GM18870 (cell line): Measurements from ENCODE around the gene BHLHE23.
A peak's percentile ranks its signal among the peaks of the same experiment; 100 is the strongest.

ENCODE experiments used
- ATAC-seq: cut with Tn5 transposase; IDR thresholded peaks from one replicate; pipeline ENCODE4 v1.9.1; 2021; ENCODE audit warnings: moderate library complexity; ENCODE audit not compliant: unreplicated experiment

The BHLHE23 gene

GRCh38 chr20:62993856-62994494 is 12.8 kb downstream of the BHLHE23 start:
- no peak for ATAC-seq

GRCh38 chr20:62991863-62992262 is 14.9 kb downstream of the BHLHE23 start:
- ATAC-seq, result no peak

DNA sequence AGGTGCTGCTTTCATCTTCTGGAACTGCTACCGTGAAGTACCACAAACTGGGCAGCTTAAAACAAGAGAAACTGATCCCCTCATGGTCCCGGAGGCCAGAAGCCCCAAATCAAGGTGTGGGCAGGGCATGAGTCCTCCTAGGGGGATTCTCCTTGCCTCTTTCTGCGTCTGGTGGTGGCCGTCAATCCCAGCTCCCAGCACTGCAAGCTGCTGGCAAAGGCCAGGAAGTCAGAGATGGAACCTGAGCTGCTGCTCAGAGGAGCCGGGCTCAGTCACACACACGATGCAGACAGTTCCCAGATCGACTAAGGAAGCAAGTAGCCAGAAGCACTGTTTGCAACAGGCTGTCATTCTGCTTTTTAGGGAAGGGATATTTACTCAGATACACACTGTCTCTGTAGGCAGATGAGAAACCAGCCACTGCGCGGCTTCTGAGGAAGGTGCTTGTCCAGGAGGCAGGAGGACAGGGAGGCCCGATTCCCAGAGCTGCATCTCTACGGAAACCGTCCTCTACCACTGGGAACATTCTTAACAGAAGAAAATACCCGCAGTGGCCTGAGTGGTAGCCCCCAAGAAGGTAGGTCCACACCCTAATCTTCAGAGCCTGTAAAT is 15.5 kb downstream of the BHLHE23 start:
- no peak for ATAC-seq

- no peak for ATAC-seq
These were observed 16.4 kb downstream of the BHLHE23 start for GRCh38 chr20:62990306-62990825.

GRCh38 chr20:62989201-62989601 is 17.6 kb downstream of the BHLHE23 start:
- no peak for ATAC-seq

GRCh38 chr20:62987114-62987513 is 19.6 kb downstream of the BHLHE23 start:
- ATAC-seq, result no peak

DNA sequence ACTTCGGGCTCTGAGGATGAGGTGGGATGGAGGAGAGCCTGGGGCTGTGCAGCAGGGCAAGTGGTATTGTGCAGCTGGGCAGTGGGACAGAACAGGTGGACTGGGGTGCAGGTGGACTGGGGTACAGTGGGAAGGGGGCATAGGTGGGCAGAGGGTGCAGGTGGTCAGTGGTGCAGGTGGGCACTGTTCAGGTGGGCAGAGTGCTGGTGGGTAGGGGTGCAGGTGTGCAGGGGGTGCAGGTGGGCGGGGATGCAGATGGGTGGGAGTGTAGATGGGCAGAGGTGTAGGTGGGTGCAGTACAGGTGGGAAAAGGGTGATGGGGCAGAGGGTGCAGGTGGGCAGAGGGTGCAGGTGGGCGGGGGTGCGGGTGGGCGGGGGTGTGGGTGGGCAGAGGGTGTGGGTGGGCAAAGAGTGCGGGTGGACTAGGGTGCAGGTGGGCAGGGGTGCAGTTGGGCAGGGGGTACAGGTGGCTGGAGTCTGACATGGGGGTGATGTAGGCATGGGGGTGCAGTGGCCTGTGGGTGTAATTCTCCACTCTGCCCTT is 20.4 kb downstream of the BHLHE23 start:
- ATAC-seq, result no peak

DNA sequence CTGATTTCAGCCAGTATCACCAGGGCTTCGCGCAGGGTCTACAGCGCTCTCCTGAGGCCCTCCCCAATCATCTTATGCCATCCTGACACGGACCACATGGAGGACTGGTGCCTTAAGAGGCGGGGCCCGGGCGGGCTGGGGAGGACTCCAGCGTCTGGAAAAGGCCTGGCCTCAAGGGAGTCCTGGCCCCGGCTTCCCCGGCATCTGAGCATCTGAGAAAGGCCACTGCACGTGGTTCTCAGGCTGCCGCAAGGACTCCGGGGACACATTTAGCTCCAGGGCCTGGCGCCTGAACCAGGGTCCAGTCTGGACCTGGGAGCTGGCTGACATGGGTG is 21.4 kb downstream of the BHLHE23 start:
- ATAC-seq, result no peak

DNA sequence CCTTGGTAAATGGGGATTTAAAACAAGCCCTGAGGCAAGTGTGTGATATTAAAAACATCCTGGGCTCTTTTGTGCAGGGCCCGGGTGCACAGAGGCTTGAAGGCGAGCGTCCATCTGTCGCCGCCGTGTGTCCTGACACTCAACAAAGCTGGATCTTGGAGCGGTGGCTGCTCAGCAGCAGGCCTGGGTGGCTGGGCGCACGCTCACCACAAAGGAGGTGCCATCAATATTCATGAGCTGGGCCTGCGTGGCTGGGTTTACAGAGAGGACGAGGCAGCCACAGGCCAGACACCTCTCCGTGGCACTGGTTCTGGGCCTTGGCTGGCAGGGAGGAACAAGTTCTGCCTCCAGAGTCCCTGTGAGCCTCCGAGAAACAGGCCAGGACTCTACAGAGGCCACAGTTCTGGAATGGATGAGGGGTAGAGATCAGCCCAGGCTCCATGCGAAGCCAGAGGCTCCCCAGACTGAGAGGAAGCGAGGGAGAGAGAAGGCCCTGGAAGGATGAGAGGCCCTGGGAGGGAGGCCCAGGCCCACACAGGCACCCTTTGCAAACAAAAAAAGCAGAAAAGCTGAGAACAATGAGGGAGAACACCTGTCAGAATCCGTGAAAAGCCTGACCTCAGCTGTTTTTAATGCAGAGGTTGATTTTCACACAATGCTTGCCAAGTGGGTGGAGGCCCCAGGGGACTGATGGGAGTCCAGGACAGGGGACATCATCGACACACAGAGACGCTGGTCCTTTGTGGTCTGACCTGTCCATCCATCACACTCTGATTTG is 21.9 kb downstream of the BHLHE23 start:
- ATAC-seq, result no peak

GRCh38 chr20:62983210-62983609 is 23.6 kb downstream of the BHLHE23 start:
- ATAC-seq, result no peak

- ATAC-seq, result no peak
These were observed 24.4 kb downstream of the BHLHE23 start for GRCh38 chr20:62982124-62983075.

GRCh38 chr20:62980970-62981369 is 25.8 kb downstream of the BHLHE23 start:
- no peak for ATAC-seq

DNA sequence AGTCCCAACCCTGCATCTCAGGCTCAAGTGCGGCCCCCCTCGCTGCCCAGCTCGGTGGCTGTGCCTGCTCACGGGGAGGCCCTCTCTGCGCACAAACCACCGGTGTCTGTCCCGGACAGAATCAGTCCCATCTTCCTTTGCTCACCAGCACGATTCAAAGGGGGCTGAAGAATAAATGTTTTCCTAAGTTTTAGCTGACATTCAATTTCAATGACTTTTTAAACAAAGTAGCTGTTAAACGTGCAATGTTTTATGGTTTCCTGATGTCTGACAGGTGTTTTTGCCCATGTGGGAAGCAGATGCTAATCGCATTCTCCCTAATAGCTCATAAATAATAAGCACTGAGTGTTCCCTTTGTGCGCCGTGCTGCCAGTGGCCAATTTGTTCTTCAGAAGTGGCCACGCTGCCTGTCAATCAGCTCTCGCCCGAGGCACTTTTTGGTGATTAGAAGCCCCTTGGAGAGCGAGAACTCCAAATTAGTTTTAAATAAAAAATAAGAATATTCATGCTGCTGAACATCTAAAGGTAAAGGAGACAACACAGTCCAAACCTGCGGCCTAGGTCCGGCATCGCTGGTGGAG is 26.3 kb downstream of the BHLHE23 start:
- no peak for ATAC-seq

DNA sequence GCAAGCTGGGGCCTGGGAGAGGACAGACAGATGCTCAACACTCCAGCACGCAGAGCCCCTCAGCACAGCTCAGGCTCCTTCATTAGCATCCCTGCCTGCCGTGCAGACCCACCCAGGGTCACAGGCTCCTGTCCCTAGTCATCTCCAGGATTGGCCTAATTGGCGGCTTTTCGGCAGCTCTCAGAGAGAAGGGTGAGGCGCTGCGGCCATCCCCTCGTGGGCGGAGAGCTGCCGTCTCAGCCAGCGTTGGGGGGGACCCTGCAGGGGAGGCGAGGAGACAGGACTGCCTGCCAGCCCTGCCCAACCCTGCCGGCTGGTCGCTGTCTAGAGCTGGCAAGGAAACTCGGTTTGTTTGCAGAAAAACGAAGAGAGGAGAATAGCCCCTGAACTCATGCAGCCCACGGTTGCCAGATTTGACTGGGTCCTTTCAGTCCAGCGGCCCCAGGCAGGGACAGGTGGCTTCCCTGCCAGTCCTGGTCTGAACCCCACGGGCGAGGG is 26.8 kb downstream of the BHLHE23 start:
- no peak for ATAC-seq

- ATAC-seq, result no peak
These were observed 27.5 kb downstream of the BHLHE23 start for GRCh38 chr20:62979310-62979709.

DNA sequence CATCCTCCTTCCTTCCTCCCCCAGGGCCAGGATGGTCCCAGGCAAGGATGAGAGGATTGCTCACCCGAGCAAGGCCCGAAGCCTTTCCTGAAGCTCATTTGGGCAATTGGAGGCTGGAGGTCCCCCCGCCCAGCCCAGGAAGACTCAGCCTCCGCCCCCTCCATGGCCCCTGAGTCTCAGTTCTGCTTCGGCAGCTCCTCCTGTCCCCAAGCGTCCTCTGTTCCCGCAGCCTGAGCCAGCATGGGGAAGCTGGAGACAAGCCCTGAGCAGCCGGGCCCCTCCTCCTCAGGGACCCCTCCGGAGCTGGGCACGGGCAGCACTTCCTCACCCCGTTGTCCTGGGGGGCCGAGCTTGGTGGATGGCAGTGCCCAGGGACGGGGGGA is 28.2 kb downstream of the BHLHE23 start:
- no peak for ATAC-seq

DNA sequence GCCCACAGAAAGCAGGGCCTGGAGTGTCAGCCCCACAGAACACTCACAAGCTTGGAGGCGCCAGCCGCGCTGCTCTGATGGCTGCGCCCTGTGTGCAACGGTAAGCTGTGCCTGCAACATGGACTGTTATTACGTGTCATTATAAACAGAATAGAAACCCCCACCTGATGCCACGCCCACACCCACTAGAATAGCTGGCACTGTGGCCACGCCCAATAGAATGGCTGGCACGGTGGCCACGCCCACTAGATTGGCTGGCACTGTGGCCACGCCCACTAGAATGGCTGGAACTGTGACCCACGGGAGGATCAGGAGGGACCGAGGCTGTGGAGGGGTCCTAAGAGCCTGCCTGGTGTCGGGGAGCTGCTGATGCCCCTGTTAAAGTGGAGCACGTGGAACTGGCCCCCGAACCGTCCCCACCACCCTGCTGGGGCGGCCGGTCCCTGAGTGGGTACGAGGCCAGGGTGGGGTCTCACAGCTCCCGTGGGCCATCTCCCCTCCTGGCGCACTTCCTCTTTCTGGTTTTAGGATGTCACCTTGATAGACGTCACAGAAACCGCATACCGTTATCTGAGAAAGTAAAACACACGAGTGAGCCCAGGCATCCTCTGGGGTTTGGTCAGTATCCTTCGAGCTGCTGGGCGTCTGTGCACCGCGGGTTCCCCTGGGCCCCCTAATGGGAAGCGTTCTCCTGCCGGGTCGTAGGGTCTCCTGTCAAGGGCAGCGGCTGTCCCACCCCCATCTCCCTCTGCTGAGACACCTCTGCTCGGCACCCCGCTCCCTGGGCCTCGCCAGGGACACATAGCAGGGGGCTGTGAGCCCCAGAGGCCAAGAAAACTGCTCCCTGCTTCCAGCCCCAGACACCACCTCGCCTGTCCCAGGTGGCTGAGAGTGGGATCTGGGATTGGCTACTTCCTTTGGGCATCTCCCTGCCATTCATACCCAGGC is 28.9 kb downstream of the BHLHE23 start:
- ATAC-seq, result peak; percentile 64

DNA sequence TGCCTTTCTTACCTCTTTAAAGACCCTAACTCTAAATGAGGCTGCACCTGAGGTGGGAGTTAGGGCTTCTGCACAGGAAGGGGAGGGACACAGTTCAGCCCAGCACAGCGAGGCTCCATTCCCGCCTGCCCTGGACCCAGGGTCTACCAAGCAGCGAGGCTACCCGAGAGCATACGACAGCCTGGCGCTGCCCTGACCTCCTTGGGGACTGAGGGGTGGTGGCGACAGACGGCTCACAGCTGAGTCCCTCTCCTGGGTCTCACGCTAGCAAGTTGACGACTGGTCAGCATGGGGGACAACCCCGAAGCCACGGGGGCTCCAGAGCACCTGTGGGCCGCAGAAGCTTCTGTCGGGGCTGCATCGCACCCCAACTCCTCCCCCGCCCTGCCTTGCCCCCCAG is 29.9 kb downstream of the BHLHE23 start:
- no peak for ATAC-seq
